Ramos (cell line): ENCODE data around the gene ZDHHC19.
"Not testable (repeated sequence)": the region's sequence is repeated elsewhere in the genome, so short reads cannot be mapped to it uniquely, and the experiment has no call there.

ENCODE experiments used
- in situ Hi-C: fragments of 300-500 bp; cut with MboI; formaldehyde crosslinking; loops from one replicate; pipeline ENCODE4 v1.14.3; 2022; ENCODE audit warnings: low sequenced_read_pairs; ENCODE audit not compliant: unreplicated experiment

The ZDHHC19 gene, protein sequence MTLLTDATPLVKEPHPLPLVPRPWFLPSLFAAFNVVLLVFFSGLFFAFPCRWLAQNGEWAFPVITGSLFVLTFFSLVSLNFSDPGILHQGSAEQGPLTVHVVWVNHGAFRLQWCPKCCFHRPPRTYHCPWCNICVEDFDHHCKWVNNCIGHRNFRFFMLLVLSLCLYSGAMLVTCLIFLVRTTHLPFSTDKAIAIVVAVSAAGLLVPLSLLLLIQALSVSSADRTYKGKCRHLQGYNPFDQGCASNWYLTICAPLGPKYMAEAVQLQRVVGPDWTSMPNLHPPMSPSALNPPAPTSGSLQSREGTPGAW

DNA sequence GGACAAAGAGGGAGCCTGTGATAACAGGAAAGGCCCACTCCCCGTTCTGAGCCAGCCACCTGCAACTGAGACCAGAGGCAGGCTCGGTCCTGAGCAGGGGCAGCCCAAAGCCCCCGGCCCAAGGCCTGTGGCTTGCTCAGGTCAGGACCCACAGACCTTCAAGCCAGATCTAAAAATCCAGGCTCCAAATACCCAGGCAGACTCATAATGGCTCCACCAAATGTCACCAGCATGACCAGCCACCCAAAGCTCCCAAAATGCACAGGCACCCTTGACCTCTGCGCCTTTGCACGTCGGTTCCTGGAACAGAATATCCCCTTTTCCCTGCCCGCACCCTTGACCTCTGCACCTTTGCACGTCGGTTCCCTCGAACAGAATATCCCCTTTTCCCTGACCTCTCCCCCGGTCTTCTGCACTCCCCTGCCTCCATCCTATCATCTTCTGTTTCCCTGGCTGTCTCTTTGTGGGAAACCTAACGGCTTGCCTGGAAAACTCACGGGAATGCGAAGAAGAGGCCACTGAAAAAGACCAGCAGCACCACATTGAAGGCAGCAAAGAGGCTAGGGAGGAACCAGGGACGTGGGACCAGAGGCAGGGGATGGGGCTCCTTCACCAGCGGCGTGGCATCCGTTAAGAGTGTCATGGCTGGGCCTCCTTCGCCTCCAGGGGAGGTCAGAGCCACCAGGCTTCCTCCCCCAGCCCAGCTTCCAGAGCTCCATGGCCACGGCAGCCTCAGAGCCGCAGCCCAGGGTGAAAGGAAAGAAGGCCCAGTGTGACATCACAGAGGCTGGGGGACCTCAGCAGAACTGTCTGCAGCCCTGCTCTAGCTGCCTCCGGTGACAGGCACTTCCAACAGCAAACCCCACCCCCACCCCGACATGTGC is at the start of gene ZDHHC19:
Gene ZDHHC19, minus strand, starts transcription at position 728 of the 884 bp plus-strand sequence. Its CDS starts 85 bp downstream, at position 643.
- in situ Hi-C loops: no loop called here

DNA sequence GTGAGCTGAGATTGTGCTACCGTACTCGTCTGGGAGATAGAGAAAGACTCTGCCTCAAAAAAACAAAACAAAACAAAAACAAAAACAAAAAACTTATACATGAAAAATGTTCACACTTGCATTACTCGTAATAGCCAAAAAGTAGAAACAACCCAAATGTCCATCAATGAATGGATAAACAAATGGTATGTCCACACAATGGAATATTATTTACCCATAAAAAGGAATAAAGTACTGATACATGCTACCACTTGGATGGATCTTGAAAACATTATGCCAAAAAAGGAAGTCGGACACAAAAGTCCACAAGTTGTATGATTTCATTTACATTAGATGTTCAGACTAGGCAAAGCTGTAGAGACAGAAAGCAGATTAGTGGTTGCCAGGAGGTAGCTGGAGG is 49.6 kb upstream of the ZDHHC19 start:
- in situ Hi-C loops: no loop called here

DNA sequence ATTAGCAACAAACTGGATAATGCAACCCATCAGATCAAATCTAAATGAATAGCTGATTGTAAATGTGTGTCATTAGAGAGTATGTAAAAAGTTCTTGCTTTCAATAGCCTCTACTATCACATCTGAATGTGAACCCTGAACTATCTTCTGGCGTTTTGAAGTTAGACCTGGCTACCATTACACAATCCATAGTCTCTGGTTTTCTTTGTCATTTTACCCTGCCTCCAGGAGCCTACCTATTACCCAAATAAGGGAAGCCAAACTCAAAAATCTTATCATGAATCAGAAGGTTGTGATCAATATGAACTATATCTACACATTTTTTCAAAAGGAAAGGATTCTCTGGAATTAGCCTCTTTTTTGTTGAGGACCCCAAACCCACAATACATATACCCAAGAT is 44.6 kb upstream of the ZDHHC19 start:
- in situ Hi-C loops: loop anchor here (5.0 kb wide), 1 partner anchor 267 kb away; no protein-coding TSS in a partner anchor

DNA sequence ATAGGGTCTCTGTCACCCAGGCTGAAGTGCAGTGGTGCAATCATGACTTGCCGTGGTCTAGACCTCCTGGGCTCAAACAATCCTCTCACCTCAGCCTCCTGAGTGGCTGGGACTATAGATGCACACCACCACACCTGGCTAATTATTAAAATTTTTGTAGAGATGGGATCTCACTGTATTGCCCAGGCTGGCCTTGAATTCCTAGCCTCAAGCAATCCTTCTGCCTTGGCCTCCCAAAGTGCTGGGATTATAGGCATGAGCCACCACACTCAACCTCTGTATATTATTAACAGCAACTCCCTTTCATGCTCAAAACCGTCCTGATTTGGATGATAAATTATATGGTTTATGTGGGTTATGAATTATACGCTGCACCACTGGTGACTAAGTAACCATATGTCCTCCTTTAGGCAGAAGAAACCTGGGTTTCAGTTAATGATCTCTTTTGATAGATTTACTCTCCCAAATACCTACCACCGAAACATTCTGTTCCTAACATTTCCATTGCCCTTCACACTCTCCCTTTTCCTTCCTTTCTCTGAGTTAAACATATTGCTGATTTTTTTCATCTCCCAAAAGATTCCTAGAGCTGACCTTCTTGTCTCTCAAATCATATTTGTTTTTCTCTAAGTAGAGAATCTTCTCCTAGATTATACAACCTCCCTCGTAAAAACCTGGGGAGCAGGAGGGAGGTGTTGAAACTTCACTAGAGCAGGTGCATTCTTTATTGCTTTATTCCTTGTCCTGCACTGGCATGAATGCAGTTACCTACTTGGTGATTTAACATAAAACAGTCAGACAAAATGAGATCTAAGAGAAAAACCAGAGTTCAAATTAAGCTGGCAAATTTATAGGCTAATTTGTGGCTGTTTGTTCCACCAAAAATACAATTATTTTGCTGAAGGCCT is 43.4 kb upstream of the ZDHHC19 start:
- in situ Hi-C loops: loop anchor here (5.0 kb wide), 1 partner anchor 268 kb away; no protein-coding TSS in a partner anchor

DNA sequence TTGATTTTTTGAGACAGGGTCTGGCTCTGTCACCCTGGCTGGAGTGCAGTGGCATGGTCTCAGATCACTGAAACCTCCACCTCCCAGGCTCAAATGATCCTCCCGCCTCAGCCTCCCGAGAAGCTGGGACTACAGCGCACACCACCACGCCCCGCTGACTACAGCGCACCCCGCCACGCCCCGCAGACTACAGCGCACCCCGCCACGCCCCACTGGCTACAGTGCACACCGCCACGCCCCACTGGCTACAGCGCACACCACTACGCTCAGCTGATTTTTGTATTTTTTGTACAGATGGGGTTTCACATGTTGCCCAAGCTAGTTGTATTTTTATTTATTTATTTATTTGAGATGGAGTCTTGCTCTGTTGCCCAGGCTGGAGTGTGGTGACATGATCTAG is 40.7 kb upstream of the ZDHHC19 start:
- in situ Hi-C loops: no loop called here

DNA sequence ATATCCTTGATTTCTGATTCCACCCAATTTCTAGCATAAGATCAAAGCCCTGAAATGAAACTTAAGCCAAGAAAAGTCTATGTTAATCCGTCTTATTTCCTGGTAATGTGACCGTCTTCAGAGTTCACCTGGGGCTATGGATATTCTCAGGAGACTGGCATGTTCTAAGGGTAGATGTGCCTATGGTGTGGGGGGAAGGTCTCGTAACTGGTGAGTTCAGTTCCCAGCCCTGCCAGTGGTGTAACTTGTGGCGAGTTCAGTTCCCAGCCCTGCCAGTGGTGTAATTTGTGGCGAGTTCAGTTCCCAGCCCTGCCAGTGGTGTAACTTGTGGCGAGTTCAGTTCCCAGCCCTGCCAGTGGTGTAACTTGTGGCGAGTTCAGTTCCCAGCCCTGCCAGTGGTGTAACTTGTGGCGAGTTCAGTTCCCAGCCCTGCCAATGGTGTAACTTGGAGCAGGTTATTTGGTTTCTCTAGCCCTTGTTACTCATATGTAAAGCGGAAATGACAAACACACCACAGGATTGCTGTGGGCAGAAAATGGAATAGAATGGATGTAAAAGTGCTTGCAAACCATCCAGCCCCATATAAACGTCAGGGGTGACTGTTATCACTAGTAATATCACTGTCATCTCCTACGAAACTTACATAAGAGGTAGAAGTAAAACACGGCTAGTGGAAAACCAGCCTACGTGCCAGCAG is 35.6 kb upstream of the ZDHHC19 start:
- in situ Hi-C loops: no loop called here

DNA sequence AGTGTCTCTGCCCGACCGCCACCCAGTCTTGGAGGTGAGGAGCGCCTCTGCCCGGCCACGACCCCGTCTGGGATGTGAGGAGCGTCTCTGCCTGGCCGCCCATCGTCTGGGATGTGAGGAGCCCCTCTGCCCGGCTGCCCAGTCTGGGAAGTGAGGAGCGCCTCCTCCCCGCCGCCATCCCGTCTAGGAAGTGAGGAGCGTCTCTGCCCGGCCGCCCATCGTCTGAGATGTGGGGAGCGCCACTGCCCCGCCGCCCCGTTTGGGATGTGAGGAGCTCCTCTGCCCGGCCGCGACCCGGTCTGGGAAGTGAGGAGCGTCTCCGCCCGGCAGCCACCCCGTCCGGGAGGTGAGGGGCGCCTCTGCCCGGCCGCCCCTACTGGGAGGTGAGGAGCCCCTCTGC is 33.0 kb upstream of the ZDHHC19 start:
- in situ Hi-C loops: not testable (repeated sequence)

DNA sequence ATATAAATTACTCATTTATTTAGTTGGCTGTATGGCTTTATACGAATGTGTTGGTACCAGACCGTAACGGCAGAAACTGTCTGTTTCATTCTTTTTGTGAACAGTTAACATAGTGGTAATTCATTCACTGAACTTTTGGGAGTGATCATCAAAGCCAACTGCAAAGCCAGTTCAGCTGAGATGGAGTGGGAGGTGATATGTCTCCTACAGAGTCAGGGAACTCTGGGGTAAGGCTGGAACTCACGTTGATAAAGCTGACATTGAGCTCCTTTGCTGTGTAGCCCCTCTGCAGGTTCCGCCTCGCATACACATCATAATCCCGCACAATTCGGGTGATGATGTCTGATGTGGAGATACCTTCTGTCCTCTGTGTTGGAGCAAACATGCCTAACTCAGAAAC is 30.5 kb upstream of the ZDHHC19 start:
- in situ Hi-C loops: no loop called here

DNA sequence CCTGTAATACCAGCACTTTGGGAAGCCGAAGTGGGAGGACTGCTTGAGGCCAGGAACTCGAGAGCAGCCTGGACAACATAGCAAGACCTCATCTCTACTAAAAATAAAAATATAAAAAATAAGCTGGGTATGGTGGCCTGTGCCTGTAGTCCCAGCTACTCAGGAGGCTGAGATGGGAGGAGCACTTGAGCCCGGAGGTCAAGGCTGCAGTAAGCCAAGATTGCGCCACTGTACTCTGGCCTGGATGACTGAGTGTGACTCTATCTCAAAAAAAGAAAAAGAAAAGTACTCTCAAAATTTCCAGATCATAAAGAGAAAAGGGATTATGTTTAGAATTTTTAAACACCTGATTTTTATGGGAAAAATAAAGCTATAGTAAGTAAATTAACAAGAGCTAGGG is 29.2 kb upstream of the ZDHHC19 start:
- in situ Hi-C loops: no loop called here

DNA sequence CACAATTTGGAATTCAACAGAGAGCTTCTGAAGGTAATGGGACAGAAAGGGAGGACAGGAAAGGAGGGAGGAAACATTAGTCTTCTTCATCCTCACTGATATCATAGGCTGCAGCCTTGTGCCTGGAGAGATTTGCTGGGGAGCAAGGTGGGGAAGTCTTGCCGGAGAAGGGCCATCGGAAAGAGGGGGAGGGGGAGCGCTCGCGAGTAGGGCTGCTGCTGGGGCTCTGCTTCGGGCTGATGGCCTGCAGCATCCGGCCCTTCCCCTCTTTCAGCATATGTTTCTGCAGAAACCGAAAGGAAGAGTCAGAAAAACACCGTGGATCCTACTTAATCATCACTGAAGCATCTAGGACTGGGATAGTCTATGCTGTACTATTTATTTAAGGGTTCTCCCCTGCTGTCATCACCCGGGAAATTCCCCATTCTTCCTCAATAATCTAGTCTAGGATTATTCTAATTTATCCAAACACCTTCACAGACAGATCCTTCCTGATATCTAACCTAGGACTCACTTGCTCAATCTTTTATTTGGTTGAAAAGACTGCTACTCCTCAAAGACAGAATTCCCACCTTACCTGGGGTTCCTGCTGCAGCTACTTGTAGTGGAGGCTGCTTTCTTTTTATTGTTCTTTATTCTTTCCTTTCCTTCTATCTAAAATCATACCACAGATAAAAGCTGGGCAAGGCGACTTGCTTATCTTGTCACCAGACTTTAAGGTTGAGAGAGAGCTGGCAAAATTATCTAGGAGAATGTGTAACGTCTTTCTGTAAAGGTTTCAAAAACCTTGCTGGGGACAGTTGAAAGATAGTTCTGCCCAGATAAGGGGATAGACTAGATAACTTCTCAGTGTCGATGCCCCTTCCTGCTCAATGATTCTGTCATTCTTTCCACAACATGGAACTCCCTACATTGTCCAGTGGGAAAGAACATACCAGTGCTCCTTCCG is 27.7 kb upstream of the ZDHHC19 start:
- in situ Hi-C loops: no loop called here

DNA sequence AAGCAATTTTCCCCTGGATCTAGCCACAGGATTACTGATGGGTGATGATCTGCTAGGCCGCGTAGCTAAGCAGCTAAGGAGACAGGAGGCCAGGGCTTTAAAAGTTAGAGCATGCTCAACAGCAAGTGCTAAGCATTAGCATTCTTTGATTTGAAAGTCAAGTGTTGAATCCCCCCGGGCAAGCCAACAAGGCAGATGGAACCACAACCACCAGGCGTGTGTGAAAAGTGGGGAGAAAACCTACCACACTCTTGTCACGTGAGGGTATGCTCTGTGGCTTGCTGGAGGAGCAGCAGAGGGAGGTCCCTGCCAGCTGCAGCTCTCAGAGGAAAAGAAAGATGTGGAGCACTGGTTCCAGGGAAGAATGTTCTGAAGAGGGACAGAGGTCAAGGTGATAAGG is 26.0 kb upstream of the ZDHHC19 start:
- in situ Hi-C loops: no loop called here

DNA sequence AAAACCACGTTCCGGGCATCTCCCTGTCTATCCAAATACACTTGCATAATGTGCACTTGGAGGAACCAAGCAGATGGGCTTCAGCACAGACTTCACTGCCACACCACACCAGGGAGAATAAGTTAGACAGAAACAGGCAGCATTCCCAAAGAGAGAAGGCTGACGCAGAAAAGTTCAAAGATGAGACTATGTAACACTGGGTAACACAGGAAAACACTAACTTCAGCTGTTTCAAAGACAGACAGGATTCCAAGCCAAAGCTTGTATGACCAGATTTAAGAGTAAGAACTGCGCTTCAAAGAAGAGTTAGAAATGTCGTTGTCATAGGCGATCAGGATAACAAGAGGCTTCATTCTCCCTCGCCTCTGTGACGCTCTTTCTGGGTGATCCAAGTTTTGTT is 25.0 kb upstream of the ZDHHC19 start:
- in situ Hi-C loops: no loop called here

DNA sequence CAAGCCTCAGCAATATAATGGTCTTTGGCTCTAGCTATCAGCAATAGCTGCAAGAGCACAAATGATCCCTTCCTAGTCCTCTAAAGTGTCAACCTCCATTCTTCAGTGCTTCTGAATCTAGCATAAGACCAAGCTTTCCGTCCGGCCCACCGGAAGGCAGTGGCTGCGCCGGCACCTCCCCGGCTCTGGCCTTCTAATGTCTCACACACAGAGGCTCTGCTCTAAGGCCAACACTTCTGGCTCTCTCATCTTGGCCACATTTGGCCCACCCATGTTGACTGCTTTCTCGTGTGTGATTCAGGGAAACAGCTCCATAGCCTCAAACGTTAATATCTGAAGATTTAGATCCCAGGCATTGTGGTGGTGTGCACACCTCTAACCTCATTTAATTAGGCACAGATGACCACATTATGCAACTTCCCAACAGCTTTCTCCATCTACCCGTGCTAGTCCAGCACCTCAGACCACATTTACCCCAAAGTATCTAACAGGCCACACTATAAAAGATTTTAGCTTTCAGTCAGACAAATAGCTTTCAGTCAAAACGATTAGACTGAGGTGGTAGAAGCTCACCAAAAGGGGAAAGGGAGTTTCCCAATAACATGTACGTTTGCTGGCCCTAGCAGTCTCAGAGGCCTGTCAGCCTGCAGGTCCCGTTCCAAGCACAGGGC is 24.4 kb upstream of the ZDHHC19 start:
- in situ Hi-C loops: no loop called here

DNA sequence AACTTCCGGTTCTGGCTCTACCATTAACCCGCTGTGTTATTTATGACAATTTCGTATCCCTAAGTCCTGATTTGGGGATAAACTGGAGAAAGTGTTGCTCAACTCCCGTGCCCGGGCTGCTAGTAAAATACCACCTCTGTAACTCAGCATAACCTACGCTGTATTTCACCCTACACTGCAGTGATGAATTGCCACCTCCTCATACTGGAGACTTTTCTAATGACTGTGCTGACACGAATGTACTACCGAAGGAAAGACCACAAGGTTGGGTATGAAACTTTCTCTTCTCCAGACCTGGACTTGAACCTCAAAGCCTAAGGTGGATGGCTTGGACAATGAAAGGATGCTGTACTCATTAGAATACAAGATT is 21.7 kb upstream of the ZDHHC19 start:
- in situ Hi-C loops: no loop called here

DNA sequence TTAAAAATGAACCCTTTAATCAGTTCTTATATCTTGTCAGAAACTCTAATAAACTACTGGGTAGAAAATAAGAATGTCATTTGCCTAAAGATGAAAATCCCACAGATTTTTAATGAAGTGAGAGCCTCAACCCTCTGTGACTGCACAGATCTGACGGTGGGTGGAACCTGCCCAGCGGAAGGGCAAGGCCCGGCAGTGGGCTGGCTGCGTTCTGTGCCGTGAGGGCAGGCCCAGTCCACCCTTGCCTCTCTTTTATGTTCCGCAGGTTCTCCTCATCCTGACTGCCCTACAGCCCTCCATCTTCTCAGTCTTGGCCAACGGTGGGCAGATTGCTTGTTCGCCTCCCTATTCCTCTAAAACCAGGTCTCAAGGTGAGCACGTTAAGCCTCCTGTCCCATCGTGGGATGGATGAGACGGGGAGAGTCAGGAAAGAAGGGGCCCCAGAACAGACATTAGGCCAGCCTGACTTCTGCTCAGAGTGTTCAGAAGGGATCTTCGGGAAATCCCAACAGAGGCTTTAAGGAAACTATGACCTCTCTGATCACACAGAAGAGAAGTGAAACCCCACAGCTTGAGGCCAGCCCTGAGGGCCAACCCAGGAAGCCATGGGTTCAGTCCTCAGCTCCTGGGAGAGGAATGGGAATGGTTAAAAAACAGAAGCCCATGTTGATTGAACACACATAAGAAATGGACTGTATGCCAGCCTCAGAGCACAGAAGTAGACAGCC is 21.1 kb upstream of the ZDHHC19 start:
- in situ Hi-C loops: no loop called here

DNA sequence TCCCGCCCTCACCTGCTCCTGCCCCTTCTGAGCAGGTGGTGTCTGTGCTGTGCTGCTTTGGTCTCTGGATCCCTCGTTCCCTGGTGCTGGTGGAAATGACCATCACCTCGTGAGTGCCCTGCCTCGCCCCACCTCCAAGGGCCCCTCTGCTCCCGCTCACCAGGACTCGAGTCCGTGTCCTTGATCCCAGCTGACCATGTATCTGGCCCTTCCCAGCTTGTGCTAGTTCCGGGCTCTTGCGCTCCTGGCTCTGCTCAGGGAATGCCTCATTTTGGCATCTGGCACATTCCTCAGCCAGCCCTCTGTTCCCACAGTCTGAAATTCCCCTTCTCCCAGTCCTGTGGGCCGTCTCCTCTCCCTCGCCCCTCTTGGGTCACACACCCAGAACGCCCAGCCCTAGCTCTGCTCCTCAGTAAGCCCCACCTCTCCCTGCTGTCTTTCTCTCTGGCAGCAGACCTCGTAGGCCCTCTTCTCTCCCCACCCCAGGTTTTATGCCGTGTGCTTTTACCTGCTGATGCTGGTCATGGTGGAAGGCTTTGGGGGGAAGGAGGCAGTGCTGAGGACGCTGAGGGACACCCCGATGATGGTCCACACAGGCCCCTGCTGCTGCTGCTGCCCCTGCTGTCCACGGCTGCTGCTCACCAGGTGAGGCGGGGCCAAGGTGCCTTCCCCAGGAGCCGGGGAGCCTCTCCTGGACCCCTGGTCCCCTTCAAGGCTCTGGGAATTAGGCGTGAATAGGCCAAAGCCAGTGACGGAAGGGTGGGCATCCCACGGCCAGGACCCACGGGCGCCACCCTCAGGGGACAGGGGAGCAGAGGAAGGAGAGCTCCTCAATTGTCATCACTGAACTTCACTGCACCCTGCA is 16.7 kb upstream of the ZDHHC19 start:
- in situ Hi-C loops: no loop called here

DNA sequence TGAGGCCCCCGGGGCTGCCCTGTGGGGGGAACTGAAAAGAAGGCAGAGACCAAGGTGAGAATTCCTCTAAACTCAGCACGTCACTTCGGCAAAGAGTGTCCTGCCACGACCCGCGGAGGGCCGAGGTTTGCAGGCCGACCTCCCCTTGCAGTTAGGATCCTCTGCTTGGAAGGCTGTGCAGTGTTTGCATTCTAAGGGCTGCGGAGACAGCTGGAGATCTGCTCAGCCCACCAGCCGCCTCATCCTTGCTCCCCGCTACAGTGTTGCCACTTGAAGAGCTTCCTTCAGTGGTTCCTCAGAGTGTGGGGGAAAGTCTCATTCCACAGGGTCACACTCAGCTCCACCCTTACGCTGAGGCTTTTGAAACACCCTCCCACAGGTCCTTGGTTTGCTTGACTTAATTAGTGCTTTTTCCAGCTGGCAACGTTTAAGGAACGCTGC is 15.9 kb upstream of the ZDHHC19 start:
- in situ Hi-C loops: no loop called here
